WTC11 (cell line): ENCODE measurements around the gene HDAC8. TPM values are rescaled to one million over a fixed set of nuclear protein-coding genes. Genes with fewer than 3 reads are reported as not detected.

Experiments
- ATAC-seq: fragments of 200-7000 bp; cut with Tn5 transposase; 2 replicates; pipeline ENCODE4 v1.10.0; 2021; ENCODE audit warnings: mild to moderate bottlenecking, moderate library complexity
- CTCF ChIA-PET: fragments of 300-600 bp; sonication (Branson Sonifier 250); formaldehyde crosslinking; loops from one replicate; lab custom pipeline; 2021; ENCODE audit warnings: antibody characterized with exemption; lab: Charles Lee
- POLR2A ChIA-PET: fragments of 350-600 bp; sonication (Branson Sonifier 250); formaldehyde crosslinking; loops from one replicate; lab custom pipeline; 2021; ENCODE audit warnings: antibody characterized with exemption; lab: Charles Lee
- DNase-seq: peaks from one replicate; pipeline ENCODE4 v3.0.0; 2021; ENCODE audit warnings: low spot score
- H3K27ac Mint-ChIP-seq: 2 replicates; pipeline ENCODE4 v1.8.0; 2021; ENCODE audit warnings: mixed read lengths
- H3K27me3 Mint-ChIP-seq: 2 replicates; pipeline ENCODE4 v1.8.0; 2021; ENCODE audit warnings: low read depth, mild to moderate bottlenecking, moderate library complexity, mixed read lengths
- H3K36me3 Mint-ChIP-seq: 2 replicates; pipeline ENCODE4 v1.8.0; 2021; ENCODE audit warnings: mixed read lengths
- H3K4me1 Mint-ChIP-seq: 2 replicates; pipeline ENCODE4 v1.8.0; 2022; ENCODE audit warnings: mixed read lengths
- H3K4me3 Mint-ChIP-seq: 2 replicates; pipeline ENCODE4 v1.8.0; 2021; ENCODE audit warnings: mild to moderate bottlenecking, moderate library complexity, mixed read lengths
- H3K9me3 Mint-ChIP-seq: 2 replicates; pipeline ENCODE4 v1.8.0; 2021; ENCODE audit warnings: mixed read lengths
- AR ChIP-seq: fragments of 250-450 bp; sonication (Bioruptor Pico); IDR thresholded peaks from 2 replicates; pipeline ENCODE4 v1.9.0; 2021; ENCODE audit warnings: mild to moderate bottlenecking
- CREB1 ChIP-seq: sonication (generic); formaldehyde crosslinking; IDR thresholded peaks from 2 replicates; pipeline ENCODE4 v1.8.0; 2023; ENCODE audit warnings: mild to moderate bottlenecking, missing genetic modification reagents
- ERG ChIP-seq: fragments of 250-450 bp; sonication (Bioruptor Pico); IDR thresholded peaks from 2 replicates; pipeline ENCODE4 v1.8.0; 2021; ENCODE audit warnings: mild to moderate bottlenecking
- ETV6 ChIP-seq: sonication (generic); formaldehyde crosslinking; IDR thresholded peaks from 2 replicates; pipeline ENCODE4 v1.8.1; 2022; ENCODE audit warnings: mild to moderate bottlenecking, missing genetic modification reagents
- FOXP4 ChIP-seq: sonication (generic); formaldehyde crosslinking; IDR thresholded peaks from 2 replicates; pipeline ENCODE4 v1.8.0; 2022; ENCODE audit warnings: mild to moderate bottlenecking, missing genetic modification reagents
- HMGA2 ChIP-seq: fragments of 250-450 bp; sonication (Bioruptor Pico); IDR thresholded peaks from 2 replicates; pipeline ENCODE4 v1.4.0; 2021; ENCODE audit warnings: mild to moderate bottlenecking, moderate library complexity
- MLX ChIP-seq: sonication (generic); formaldehyde crosslinking; IDR thresholded peaks from 2 replicates; pipeline ENCODE4 v1.8.1; 2023; ENCODE audit warnings: mild to moderate bottlenecking, missing genetic modification reagents, moderate library complexity
- NR2C2 ChIP-seq: sonication (generic); formaldehyde crosslinking; IDR thresholded peaks from 2 replicates; pipeline ENCODE4 v1.8.0; 2022; ENCODE audit warnings: mild to moderate bottlenecking, missing genetic modification reagents
- NR3C1 ChIP-seq: sonication (generic); formaldehyde crosslinking; conservative IDR thresholded peaks from 2 replicates; pipeline ENCODE4 v1.8.1; 2023; ENCODE audit warnings: low read depth, mild to moderate bottlenecking, missing genetic modification reagents
- OVOL2 ChIP-seq: fragments of 250-450 bp; sonication (Bioruptor Pico); IDR thresholded peaks from 2 replicates; pipeline ENCODE4 v1.9.0; 2021; ENCODE audit warnings: mild to moderate bottlenecking, borderline replicate concordance
- RELA ChIP-seq: sonication (generic); formaldehyde crosslinking; IDR thresholded peaks from 2 replicates; pipeline ENCODE4 v1.8.1; 2022; ENCODE audit warnings: missing genetic modification reagents, mild to moderate bottlenecking, borderline replicate concordance
- RORB ChIP-seq: fragments of 250-450 bp; sonication (Bioruptor Pico); IDR thresholded peaks from 2 replicates; pipeline ENCODE4 v1.9.0; 2021; ENCODE audit warnings: mild to moderate bottlenecking
- TEAD4 ChIP-seq: sonication (generic); formaldehyde crosslinking; IDR thresholded peaks from 2 replicates; pipeline ENCODE4 v1.8.0; 2022; ENCODE audit warnings: mild to moderate bottlenecking, missing genetic modification reagents
- ZBTB21 ChIP-seq: sonication (generic); formaldehyde crosslinking; IDR thresholded peaks from 2 replicates; pipeline ENCODE4 v1.8.1; 2023; ENCODE audit warnings: mild to moderate bottlenecking, missing genetic modification reagents, borderline replicate concordance
- ZNF263 ChIP-seq: sonication (generic); formaldehyde crosslinking; IDR thresholded peaks from 2 replicates; pipeline ENCODE4 v1.8.1; 2022; ENCODE audit warnings: low read depth, mild to moderate bottlenecking, moderate library complexity, missing genetic modification reagents
- ZNF396 ChIP-seq: fragments of 250-450 bp; sonication (Bioruptor Pico); IDR thresholded peaks from 2 replicates; pipeline ENCODE4 v1.8.0; 2021; ENCODE audit warnings: mild to moderate bottlenecking, moderate library complexity, borderline replicate concordance
- total RNA-seq: library from RNA; stranded (reverse); gene quantifications from 3 replicates; pipeline ENCODE4 v1.2.3, GENCODE V29; 2021

Gene HDAC8
- total RNA-seq, 1 experiment from 2014 or later, result 22.5 TPM

- TF ChIP-seq FOXP4 (CRISPR knock-in tag) (no peak), HMGA2 (no peak)
Measured at GRCh38 chrX:72313707-72314641, 258.7 kb downstream of the HDAC8 start (continued).

- peaks cover 37% of the 10 kb centered on the region for H3K27me3 Mint-ChIP-seq
- ChIA-PET CTCF (interaction anchor here (2.1 kb wide), 1 partner anchor 14 kb away, joined by 9 read pairs; no protein-coding TSS in a partner anchor), POLR2A (interaction anchor here (0.7 kb wide), 1 partner anchor 254 kb away, joined by 3 read pairs; no protein-coding TSS in a partner anchor)
- DNase-seq, result no peak
- H3K4me3 Mint-ChIP-seq, result no peak overlapping the region
- H3K9me3 Mint-ChIP-seq, result no peaks in the 10 kb centered on the region
- peaks cover 30% of the 10 kb centered on the region for H3K4me1 Mint-ChIP-seq
- no peak overlapping the region for H3K27ac Mint-ChIP-seq
- no peak for ATAC-seq
- TF ChIP-seq ETV6 (CRISPR knock-in tag) (no peak), AR (CRISPR knock-in tag) (no peak), ERG (CRISPR knock-in tag) (no peak), NR2C2 (CRISPR knock-in tag) (no peak), CREB1 (no peak), ZNF396 (CRISPR knock-in tag) (no peak), OVOL2 (CRISPR knock-in tag) (no peak), MLX (CRISPR knock-in tag) (no peak), NR3C1 (CRISPR knock-in tag) (no peak), FOXP4 (CRISPR knock-in tag) (no peak), RORB (CRISPR knock-in tag) (no peak), ZNF263 (CRISPR knock-in tag) (no peak), RELA (no peak), TEAD4 (CRISPR knock-in tag) (no peak), ZBTB21 (CRISPR knock-in tag) (no peak)
- H3K36me3 Mint-ChIP-seq, result no peaks in the 10 kb centered on the region
Measured at GRCh38 chrX:72312311-72312940, 260.2 kb downstream of the HDAC8 start.
